Stomach smooth muscle (tissue), 2 donors: ENCODE data around the gene FAHD2A.
"Not testable (repeated sequence)": the region's sequence is repeated elsewhere in the genome, so short reads cannot be mapped to it uniquely, and the experiment has no call there.

ENCODE experiments used
- H3K27ac ChIP-seq: one replicate; pipeline ENCODE4 v1.7.0; 2013; ENCODE audit warnings: mild to moderate bottlenecking, low read length, inconsistent platforms
- H3K27me3 ChIP-seq, 2 donors: one replicate each; pipeline ENCODE4 v1.7.0; 2013; ENCODE audit warnings: low read length in 2 of 2; ENCODE audit not compliant: insufficient read depth in 2 of 2, control insufficient read depth in 1 of 2
- H3K36me3 ChIP-seq, 2 donors: one replicate each; pipeline ENCODE4 v1.7.0; 2013; ENCODE audit warnings: low read length in 2 of 2; ENCODE audit not compliant: control insufficient read depth in 2 of 2, insufficient read depth in 2 of 2
- H3K4me1 ChIP-seq: one replicate; pipeline ENCODE4 v1.7.0; 2013; ENCODE audit warnings: low read length; ENCODE audit not compliant: control insufficient read depth, insufficient read depth
- H3K4me3 ChIP-seq, 2 donors: one replicate each; pipeline ENCODE4 v1.7.0; 2013; ENCODE audit warnings: low read length in 2 of 2
- H3K9ac ChIP-seq, 2 donors: one replicate each; pipeline ENCODE4 v1.7.0; 2013; ENCODE audit warnings: low read length in 2 of 2, mild to moderate bottlenecking in 1 of 2
- H3K9me3 ChIP-seq, 2 donors: one replicate each; pipeline ENCODE4 v1.7.0; 2013; ENCODE audit warnings: low read length in 2 of 2; ENCODE audit not compliant: control insufficient read depth in 2 of 2
- donor health status: healthy.
- donor health status: Pancreatic carcinoma.

The FAHD2A gene

DNA sequence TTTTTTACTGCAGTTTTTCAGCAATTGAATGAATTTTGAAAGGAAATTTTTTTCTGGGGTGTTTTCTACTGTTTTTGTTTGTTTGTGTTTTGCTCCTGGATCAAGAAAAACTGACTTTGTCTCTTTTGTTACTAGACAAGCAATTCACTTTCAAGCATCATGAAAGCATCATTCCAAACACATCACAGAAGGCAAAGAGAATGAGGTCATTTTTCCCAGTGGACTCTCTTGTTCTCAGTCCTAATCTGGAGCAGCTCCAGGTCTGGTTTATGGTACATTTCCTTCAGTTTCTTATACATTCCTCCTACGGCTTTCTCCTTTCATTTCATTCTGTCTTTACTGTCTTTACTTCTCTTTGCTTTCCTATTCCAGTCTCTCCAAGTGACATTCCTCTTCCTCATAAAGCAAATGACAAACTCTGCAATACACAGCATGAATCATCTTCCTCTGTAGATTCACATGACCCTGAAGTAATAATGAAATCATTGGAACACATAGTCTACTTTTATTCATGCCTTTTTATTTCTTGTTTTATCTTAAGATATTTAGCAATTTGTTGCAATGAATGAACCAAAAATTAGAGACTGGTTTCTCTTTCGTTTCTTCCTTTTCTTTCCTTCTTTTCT lies 40.1 kb downstream of the FAHD2A start:
- H3K9me3 ChIP-seq, H3K4me1 ChIP-seq, H3K36me3 ChIP-seq, H3K9ac ChIP-seq, H3K27me3 ChIP-seq, H3K27ac ChIP-seq, H3K4me3 ChIP-seq: not testable (repeated sequence)

GRCh38 chr2:95445317-95445716 lies 42.8 kb downstream of the FAHD2A start:
- H3K4me1 ChIP-seq, H3K4me3 ChIP-seq: not testable (repeated sequence)

DNA sequence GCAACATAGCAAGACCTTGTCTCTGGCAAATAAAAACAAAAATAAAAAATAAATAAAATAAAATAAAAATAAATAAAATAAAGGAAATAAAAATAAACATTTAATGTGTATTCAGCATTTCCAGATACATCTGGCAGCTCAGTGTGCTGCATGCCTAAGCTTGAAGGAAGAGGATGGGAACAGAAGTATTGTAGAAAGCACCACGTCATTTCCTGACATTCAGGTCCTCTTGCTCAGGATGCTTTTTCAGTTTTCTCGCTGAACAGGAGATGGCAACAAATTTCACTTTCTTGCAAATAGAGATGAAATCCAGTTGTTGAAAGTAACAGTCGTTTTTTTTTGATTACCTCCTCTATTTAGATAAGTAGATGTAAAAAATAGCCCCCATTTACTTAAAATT lies 60.8 kb downstream of the FAHD2A start:
- H3K9me3 ChIP-seq, H3K9ac ChIP-seq, H3K4me3 ChIP-seq, H3K27me3 ChIP-seq, H3K4me1 ChIP-seq, H3K27ac ChIP-seq, H3K36me3 ChIP-seq: not testable (repeated sequence)

More at GRCh38 chr2:95445317-95445716, 42.8 kb downstream of the FAHD2A start:
- not testable (repeated sequence) for H3K9ac ChIP-seq, H3K27ac ChIP-seq, H3K27me3 ChIP-seq, H3K9me3 ChIP-seq, H3K36me3 ChIP-seq
